A673 (cell line): ENCODE results near the gene BSN. TPM values are rescaled to one million over a fixed set of nuclear protein-coding genes. Genes with fewer than 3 reads are reported as not detected.
A peak's percentile ranks its signal among the peaks of the same experiment; 100 is the strongest.

Experiments
- BruUV-seq: library from RNA; stranded (reverse); fragments of 400-500 nt; replicated peaks from 2 replicates; lab custom pipeline; 2021; lab: Mats Ljungman, UMichigan
- CTCF ChIA-PET: fragments of 300-600 bp; sonication (Branson Sonifier 250); formaldehyde crosslinking; loops from one replicate; lab custom pipeline; 2022; ENCODE audit warnings: antibody characterized with exemption; lab: Charles Lee
- POLR2A ChIA-PET: fragments of 300-600 bp; sonication (Branson Sonifier 250); formaldehyde crosslinking; loops from one replicate; lab custom pipeline; 2022; ENCODE audit warnings: antibody characterized with exemption; ENCODE audit not compliant: low non-redundant PET; lab: Charles Lee
- DNase-seq: peaks from one replicate; pipeline ENCODE4 v3.0.0-alpha.2; 2015; ENCODE audit warnings: low spot score
- H3K27ac ChIP-seq: fragments of 200-600 bp; sonication (generic); 2 replicates; pipeline ENCODE4 v1.5.1; 2016; ENCODE audit warnings: mixed run types, low read depth, mild to moderate bottlenecking, mixed read lengths, antibody characterized with exemption, low read length; ENCODE audit not compliant: poor library complexity, severe bottlenecking
- H3K27me3 ChIP-seq: fragments of 200-600 bp; sonication (generic); replicated peaks from 2 replicates; pipeline ENCODE4 v1.6.1; 2017; ENCODE audit warnings: mixed run types, low read depth, mild to moderate bottlenecking, mixed read lengths, antibody characterized with exemption, low read length; ENCODE audit not compliant: insufficient read depth, poor library complexity
- H3K36me3 ChIP-seq: fragments of 200-600 bp; sonication (generic); 2 replicates; pipeline ENCODE4 v1.6.1; 2016; ENCODE audit warnings: mixed run types, mild to moderate bottlenecking, mixed read lengths, antibody characterized with exemption, low read length; ENCODE audit not compliant: insufficient read depth, poor library complexity, severe bottlenecking
- H3K4me1 ChIP-seq: fragments of 200-600 bp; sonication (generic); 2 replicates; pipeline ENCODE4 v1.6.1; 2017; ENCODE audit warnings: mixed run types, mild to moderate bottlenecking, mixed read lengths, antibody characterized with exemption, low read length; ENCODE audit not compliant: insufficient read depth, poor library complexity, severe bottlenecking
- H3K4me3 ChIP-seq: fragments of 200-600 bp; sonication (generic); 2 replicates; pipeline ENCODE4 v1.5.1; 2016; ENCODE audit warnings: low read depth, mixed run types, mild to moderate bottlenecking, mixed read lengths, low read length; ENCODE audit not compliant: poor library complexity, severe bottlenecking
- H3K9me3 ChIP-seq: fragments of 200-600 bp; sonication (generic); 2 replicates; pipeline ENCODE4 v1.6.1; 2016; ENCODE audit warnings: mixed run types, low read depth, mild to moderate bottlenecking, mixed read lengths, antibody characterized with exemption, low read length; ENCODE audit not compliant: poor library complexity, severe bottlenecking
- CTCF ChIP-seq: fragments of 300-800, 200-600 bp; sonication (generic); conservative IDR thresholded peaks from 2 replicates; pipeline ENCODE4 v1.5.1; 2017; ENCODE audit warnings: low read depth, mild to moderate bottlenecking, antibody characterized with exemption, low read length, moderate library complexity, mixed read lengths
- EZH2 ChIP-seq: fragments of 200-600 bp; sonication (generic); IDR thresholded peaks from 2 replicates; pipeline ENCODE4 v1.6.1; 2017; ENCODE audit warnings: borderline replicate concordance, low read depth, mild to moderate bottlenecking, mixed read lengths, antibody characterized with exemption, low read length; ENCODE audit not compliant: poor library complexity, severe bottlenecking
- intact Hi-C: fragments of 100-400 bp; cut with micrococcal nuclease; formaldehyde crosslinking; loops from one replicate; pipeline ENCODE4 v1.10.0; 2022; ENCODE audit not compliant: unreplicated experiment
- total RNA-seq: library from RNA; stranded (reverse); gene quantifications from 2 replicates; pipeline ENCODE4 v1.2.3, GENCODE V29; 2021

Gene BSN
- total RNA-seq, 1 experiment from 2014 or later = 1.4 TPM

- peak; percentile 8 for DNase-seq
- Histone ChIP-seq H3K27ac (no peak overlapping the region), H3K4me3 (peak overlapping the region; percentile 61), H3K9me3 (no peaks in the 10 kb centered on the region), H3K36me3 (no peaks in the 10 kb centered on the region), H3K4me1 (no peaks in the 10 kb centered on the region), H3K27me3 (no peaks in the 10 kb centered on the region)
- POLR2A ChIA-PET = no interaction called here
- intact Hi-C loops = no loop called here
- CTCF ChIA-PET = interaction anchor here (1.2 kb wide), 1 partner anchor 15 kb away, joined by 3 read pairs; no protein-coding TSS in a partner anchor
- no TSS peak for BruUV-seq
- TF ChIP-seq CTCF (no peak), EZH2 (no peak)
Observed at GRCh38 chr3:49554633-49555265, 472 bp downstream of the BSN start.

GRCh38 chr3:49556500-49557275, 2.4 kb downstream of the BSN start:
- ChIA-PET CTCF (no interaction called here), POLR2A (no interaction called here)
- Histone ChIP-seq H3K9me3 (no peaks in the 10 kb centered on the region), H3K27me3 (no peaks in the 10 kb centered on the region), H3K4me1 (no peaks in the 10 kb centered on the region), H3K36me3 (no peaks in the 10 kb centered on the region), H3K27ac (no peak overlapping the region), H3K4me3 (no peak overlapping the region)
- no peak for DNase-seq
- no TSS peak for BruUV-seq
- intact Hi-C loops = no loop called here
- no peak for TF ChIP-seq EZH2
- TF ChIP-seq CTCF = no peak

- H3K4me3 ChIP-seq = no peak overlapping the region
- H3K9me3 ChIP-seq = no peaks in the 10 kb centered on the region
- CTCF ChIA-PET = no interaction called here
- TF ChIP-seq EZH2 (no peak), CTCF (no peak)
- intact Hi-C loops = no loop called here
- no peaks in the 10 kb centered on the region for H3K27me3 ChIP-seq
- no peaks in the 10 kb centered on the region for H3K36me3 ChIP-seq
- H3K27ac ChIP-seq = no peak overlapping the region
- H3K4me1 ChIP-seq = no peaks in the 10 kb centered on the region
- no peak for DNase-seq
- POLR2A ChIA-PET = no interaction called here
- no TSS peak for BruUV-seq
Observed at GRCh38 chr3:49563040-49563578, 8.8 kb downstream of the BSN start.
